HepG2 (cell line): ENCODE measurements around the gene BLOC1S2. TPM values are rescaled to one million over a fixed set of nuclear protein-coding genes. Genes with fewer than 3 reads are reported as not detected.

Source experiments
- ARID3A ChIP-seq: IDR thresholded peaks from 2 replicates; pipeline ENCODE4 v1.6.1; 2012; ENCODE audit warnings: low read depth, low read length, improper control_type of control experiment
- ATF2 ChIP-seq: sonication (generic); formaldehyde crosslinking; IDR thresholded peaks from 2 replicates; pipeline ENCODE4 v1.4.0; 2020; ENCODE audit warnings: missing genetic modification reagents
- ATM ChIP-seq: fragments of 450-650 bp; IDR thresholded peaks from 2 replicates; pipeline ENCODE4 v1.7.1; 2017; ENCODE audit warnings: mild to moderate bottlenecking, borderline replicate concordance
- CREB1 ChIP-seq, 2 experiments: fragments of 450-650 bp in 1 of 2; IDR thresholded peaks; 2 replicates each; pipeline ENCODE4 v1.6.1; 2016 to 2017; ENCODE audit warnings: control low read depth in 1 of 2, mild to moderate bottlenecking in 1 of 2, missing compliant biosample characterization in 1 of 2, missing genetic modification characterization in 1 of 2
- DMAP1 ChIP-seq: IDR thresholded peaks from 2 replicates; pipeline ENCODE4 v1.6.1; 2016
- EEA1 ChIP-seq: sonication (generic); formaldehyde crosslinking; IDR thresholded peaks from 2 replicates; pipeline ENCODE4 v1.5.1; 2020; ENCODE audit warnings: mild to moderate bottlenecking, missing genetic modification reagents, borderline replicate concordance
- HOXA9 ChIP-seq: sonication (generic); formaldehyde crosslinking; IDR thresholded peaks from 2 replicates; pipeline ENCODE4 v1.8.1; 2022; ENCODE audit warnings: missing genetic modification reagents, mild to moderate bottlenecking, moderate library complexity, borderline replicate concordance
- IRF9 ChIP-seq: sonication (generic); formaldehyde crosslinking; IDR thresholded peaks from 2 replicates; pipeline ENCODE4 v1.8.0; 2022; ENCODE audit warnings: missing genetic modification reagents, mild to moderate bottlenecking, borderline replicate concordance
- IRX3 ChIP-seq: sonication (generic); formaldehyde crosslinking; IDR thresholded peaks from 2 replicates; pipeline ENCODE4 v1.8.1; 2023; ENCODE audit warnings: mild to moderate bottlenecking, low read depth, missing genetic modification reagents, borderline replicate concordance
- JUN ChIP-seq: sonication (generic); formaldehyde crosslinking; IDR thresholded peaks from 2 replicates; pipeline ENCODE4 v1.4.0; 2020; ENCODE audit warnings: mild to moderate bottlenecking, missing genetic modification reagents
- KLF13 ChIP-seq: sonication (generic); formaldehyde crosslinking; IDR thresholded peaks from 2 replicates; pipeline ENCODE4 v1.4.0; 2020; ENCODE audit warnings: mild to moderate bottlenecking, missing genetic modification reagents
- MTA1 ChIP-seq: sonication (generic); formaldehyde crosslinking; IDR thresholded peaks from 2 replicates; pipeline ENCODE4 v1.4.0; 2020; ENCODE audit warnings: missing genetic modification reagents, mild to moderate bottlenecking, borderline replicate concordance
- MZF1 ChIP-seq: sonication (generic); formaldehyde crosslinking; IDR thresholded peaks from 2 replicates; pipeline ENCODE4 v1.8.1; 2023; ENCODE audit warnings: mild to moderate bottlenecking, missing genetic modification reagents, borderline replicate concordance
- PHF20 ChIP-seq: sonication (generic); formaldehyde crosslinking; IDR thresholded peaks from 2 replicates; pipeline ENCODE4 v1.5.0; 2020; ENCODE audit warnings: mild to moderate bottlenecking, missing genetic modification reagents
- RARG ChIP-seq: sonication (generic); formaldehyde crosslinking; IDR thresholded peaks from 2 replicates; pipeline ENCODE4 v1.4.0; 2020; ENCODE audit warnings: low read depth, mild to moderate bottlenecking, missing genetic modification reagents
- RCOR2 ChIP-seq: IDR thresholded peaks from 2 replicates; pipeline ENCODE4 v1.6.1; 2016; ENCODE audit warnings: missing biosample characterization, missing genetic modification reagents
- SRY ChIP-seq: sonication (generic); formaldehyde crosslinking; IDR thresholded peaks from 2 replicates; pipeline ENCODE4 v1.8.0; 2022; ENCODE audit warnings: mild to moderate bottlenecking, missing genetic modification reagents
- STAT5B ChIP-seq: sonication (generic); formaldehyde crosslinking; IDR thresholded peaks from 2 replicates; pipeline ENCODE4 v1.4.0; 2020; ENCODE audit warnings: missing genetic modification reagents
- ZFAT ChIP-seq: sonication (generic); formaldehyde crosslinking; conservative IDR thresholded peaks from 2 replicates; pipeline ENCODE4 v1.8.1; 2023; ENCODE audit warnings: missing genetic modification reagents, inconsistent platforms
- ZFP36L1 ChIP-seq: sonication (generic); formaldehyde crosslinking; IDR thresholded peaks from 2 replicates; pipeline ENCODE4 v1.8.0; 2022; ENCODE audit warnings: mild to moderate bottlenecking, missing genetic modification reagents, moderate library complexity
- ZFP82 ChIP-seq: sonication (generic); formaldehyde crosslinking; IDR thresholded peaks from 2 replicates; pipeline ENCODE4 v1.5.1; 2020; ENCODE audit warnings: mild to moderate bottlenecking, missing genetic modification reagents, borderline replicate concordance
- ZNF333 ChIP-seq: sonication (generic); formaldehyde crosslinking; IDR thresholded peaks from 2 replicates; pipeline ENCODE4 v1.4.0; 2020; ENCODE audit warnings: mild to moderate bottlenecking, missing genetic modification reagents, borderline replicate concordance
- ZNF580 ChIP-seq: IDR thresholded peaks from 2 replicates; pipeline ENCODE4 v1.6.1; 2016; ENCODE audit warnings: low read depth, borderline replicate concordance
- ZNF644 ChIP-seq: IDR thresholded peaks from 2 replicates; pipeline ENCODE4 v1.6.1; 2016; ENCODE audit warnings: low read depth
- ZNF746 ChIP-seq: sonication (generic); formaldehyde crosslinking; IDR thresholded peaks from 2 replicates; pipeline ENCODE4 v1.8.0; 2022; ENCODE audit warnings: mild to moderate bottlenecking, missing genetic modification reagents
- ZSCAN29 ChIP-seq: sonication (generic); formaldehyde crosslinking; conservative IDR thresholded peaks from 2 replicates; pipeline ENCODE4 v1.4.0; 2020; ENCODE audit warnings: mild to moderate bottlenecking, missing genetic modification reagents
- polyA plus RNA-seq, 8 experiments: library from polyadenylated mRNA; depleted of rRNA in 3 of 8; stranded (reverse) in 7 of 8; unstranded in 1 of 8; fragments of >200 nt; fragmentation: Illumina TruSeq in 4 of 8; extraction: Trizol in 4 of 8; gene quantifications; 2 replicates each; pipeline versions ENCODE4 v1.2.1 to v1.2.3, GENCODE V29; 2011 to 2016; ENCODE audit warnings: low read depth in 4 of 8, missing spikeins in 1 of 8, mixed read lengths in 1 of 8; ENCODE audit not compliant: insufficient read depth in 1 of 8
- total RNA-seq, 5 experiments: library from RNA; depleted of rRNA; stranded (reverse); fragments of >200 nt; fragmentation: Illumina TruSeq; extraction: Trizol; gene quantifications; 2 replicates each; pipeline ENCODE4 v1.2.3, GENCODE V29; 2016; ENCODE audit warnings: low read depth in 1 of 5

Gene BLOC1S2
- total and polyA plus RNA-seq, 2 of the 13 experiments (the other 11 are each of a cell fraction or from before 2014, with no cell fraction given) = 22.3 to 64.4 TPM

- peak; percentile 71; the same call in 1 of the 2 replicates for TF ChIP-seq ZNF580
- no peak for TF ChIP-seq EEA1 (CRISPR knock-in tag)
- TF ChIP-seq ZSCAN29 (CRISPR knock-in tag) = peak; percentile 58; the same call in 1 of the 2 replicates
- no peak for TF ChIP-seq ZFP82 (CRISPR knock-in tag)
- no peak for TF ChIP-seq JUN
- TF ChIP-seq IRX3 (CRISPR knock-in tag) = no peak
- peak; percentile 79; the same call in 1 of the 2 replicates for TF ChIP-seq IRF9 (CRISPR knock-in tag)
- TF ChIP-seq RARG (CRISPR knock-in tag) = no peak
- peak; percentile 71; the same call in 1 of the 2 replicates for TF ChIP-seq DMAP1 (CRISPR knock-in tag)
- TF ChIP-seq ZFAT (CRISPR knock-in tag) = no peak
- peak; percentile 79 for TF ChIP-seq ATF2 (CRISPR knock-in tag)
- no peak for TF ChIP-seq SRY (CRISPR knock-in tag)
- no peak for TF ChIP-seq HOXA9 (CRISPR knock-in tag)
- TF ChIP-seq ZNF746 = no peak
- no peak for TF ChIP-seq KLF13 (CRISPR knock-in tag)
- TF ChIP-seq ARID3A = no peak
- TF ChIP-seq MTA1 (CRISPR knock-in tag) = no peak
- TF ChIP-seq ZNF644 (CRISPR knock-in tag) = no peak
- TF ChIP-seq STAT5B (CRISPR knock-in tag) = no peak
- TF ChIP-seq MZF1 = 0 out of 2 replicates have a peak, but pooled peaks have one; percentile 57
- TF ChIP-seq ZFP36L1 (CRISPR knock-in tag) = no peak
- no peak for TF ChIP-seq RCOR2 (CRISPR knock-in tag)
- TF ChIP-seq PHF20 (CRISPR knock-in tag) = peak; percentile 99
- no peak for TF ChIP-seq ATM
- 0 out of 2 replicates have a peak, but pooled peaks have one; percentile 34 for TF ChIP-seq ZNF333 (CRISPR knock-in tag)
- TF ChIP-seq CREB1 (IDR thresholded peaks at IDR 0.05) = peak; percentile 93
- TF ChIP-seq CREB1 (CRISPR knock-in tag; IDR thresholded peaks at IDR 0.05) = peak; percentile 100
Observed at GRCh38 chr10:100267239-100268104, 19.0 kb downstream of the BLOC1S2 start, which contains the start of gene CWF19L1 (continued).
